Neural cell (in vitro differentiated cells): ENCODE results near the gene NSUN3. TPM values are rescaled to one million over a fixed set of nuclear protein-coding genes. Genes with fewer than 3 reads are reported as not detected.
"Not testable (repeated sequence)": the region's sequence is repeated elsewhere in the genome, so short reads cannot be mapped to it uniquely, and the experiment has no call there.

ENCODE experiments used
- H2AFZ ChIP-seq: fragments of 200-600, 300-800 bp; sonication (generic), shearing (Covaris generic); 2 replicates; pipeline ENCODE4 v1.6.0; 2014; ENCODE audit warnings: low read depth, mild to moderate bottlenecking, antibody characterized with exemption, low read length, moderate library complexity
- H3F3A ChIP-seq: fragments of 200-600 bp; shearing (Covaris generic); 2 replicates; pipeline ENCODE4 v1.6.1; 2016; ENCODE audit warnings: mild to moderate bottlenecking, moderate library complexity, mixed read lengths, antibody characterized with exemption, low read length; ENCODE audit not compliant: insufficient read depth, poor library complexity, severe bottlenecking
- H3K27ac ChIP-seq: fragments of 200-600, 300-800 bp; sonication (generic), shearing (Covaris generic); 2 replicates; pipeline ENCODE4 v1.5.1; 2014; ENCODE audit warnings: mild to moderate bottlenecking, low read length, moderate library complexity
- H3K27me3 ChIP-seq: fragments of 300-800, 200-600 bp; sonication (generic), shearing (Covaris generic); 2 replicates; pipeline ENCODE4 v1.6.0; 2014; ENCODE audit warnings: mild to moderate bottlenecking, low read depth, low read length, moderate library complexity; ENCODE audit not compliant: insufficient read depth
- H3K36me3 ChIP-seq: fragments of 300-800, 200-600 bp; sonication (generic), shearing (Covaris generic); 2 replicates; pipeline ENCODE4 v1.5.1; 2014; ENCODE audit warnings: mild to moderate bottlenecking, antibody characterized with exemption, low read length, moderate library complexity; ENCODE audit not compliant: insufficient read depth
- H3K4me2 ChIP-seq: fragments of 300-800, 200-600 bp; sonication (generic), shearing (Covaris generic); 2 replicates; pipeline ENCODE4 v1.6.0; 2014; ENCODE audit warnings: mild to moderate bottlenecking, low read length
- H3K4me3 ChIP-seq: fragments of 300-800, 200-600 bp; sonication (generic), shearing (Covaris generic); 2 replicates; pipeline ENCODE4 v1.5.1; 2014; ENCODE audit warnings: mild to moderate bottlenecking, low read length, moderate library complexity
- H3K79me2 ChIP-seq: fragments of 200-600 bp; shearing (Covaris generic); replicated peaks from 2 replicates; pipeline ENCODE4 v1.6.0; 2014; ENCODE audit warnings: mild to moderate bottlenecking, low read length, moderate library complexity; ENCODE audit not compliant: insufficient read depth
- H3K9ac ChIP-seq: fragments of 300-800, 200-600 bp; sonication (generic), shearing (Covaris generic); 2 replicates; pipeline ENCODE4 v1.6.1; 2016; ENCODE audit warnings: mild to moderate bottlenecking, low read length, mixed read lengths
- H3K9me2 ChIP-seq: fragments of 200-600 bp; shearing (Covaris generic); 2 replicates; pipeline ENCODE4 v1.6.1; 2016; ENCODE audit warnings: mild to moderate bottlenecking, low read length, mixed read lengths; ENCODE audit not compliant: insufficient read depth
- H3K9me3 ChIP-seq: fragments of 200-600, 300-800 bp; sonication (generic), shearing (Covaris generic); 2 replicates; pipeline ENCODE4 v1.6.1; 2016; ENCODE audit warnings: mild to moderate bottlenecking, mixed run types, low read length, moderate library complexity, mixed read lengths
- H4K20me1 ChIP-seq: fragments of 200-600 bp; shearing (Covaris generic); 2 replicates; pipeline ENCODE4 v1.6.1; 2016; ENCODE audit warnings: mild to moderate bottlenecking, mixed run types; ENCODE audit not compliant: insufficient read depth
- EP300 ChIP-seq: fragments of 450-650 bp; conservative IDR thresholded peaks from 2 replicates; pipeline ENCODE4 v1.6.1; 2014; ENCODE audit warnings: antibody characterized with exemption, mild to moderate bottlenecking, moderate library complexity; ENCODE audit not compliant: poor library complexity, severe bottlenecking
- EZH2 ChIP-seq: fragments of 200-600, 300-800 bp; shearing (Covaris generic), sonication (generic); IDR thresholded peaks from 2 replicates; pipeline ENCODE4 v1.6.1; 2014; ENCODE audit warnings: antibody characterized with exemption, low read length, borderline replicate concordance, mild to moderate bottlenecking; ENCODE audit not compliant: insufficient read depth, poor library complexity, severe bottlenecking
- MXI1 ChIP-seq: fragments of 450-650 bp; conservative IDR thresholded peaks from 2 replicates; pipeline ENCODE4 v1.6.1; 2014; ENCODE audit warnings: antibody characterized with exemption, mild to moderate bottlenecking; ENCODE audit not compliant: poor library complexity, severe bottlenecking
- POLR2AphosphoS5 ChIP-seq: IDR thresholded peaks from 2 replicates; pipeline ENCODE4 v1.6.1; 2012
- RAD21 ChIP-seq: fragments of 450-650 bp; conservative IDR thresholded peaks from 2 replicates; pipeline ENCODE4 v1.6.1; 2014; ENCODE audit warnings: antibody characterized with exemption, mild to moderate bottlenecking, moderate library complexity
- REST ChIP-seq: IDR thresholded peaks from 2 replicates; pipeline ENCODE4 v1.6.1; 2012; ENCODE audit warnings: borderline replicate concordance
- SMC3 ChIP-seq: fragments of 450-650 bp; conservative IDR thresholded peaks from 2 replicates; pipeline ENCODE4 v1.6.1; 2014; ENCODE audit warnings: antibody characterized with exemption, mild to moderate bottlenecking, moderate library complexity; ENCODE audit not compliant: poor library complexity
- TAF1 ChIP-seq: IDR thresholded peaks from 2 replicates; pipeline ENCODE4 v1.6.1; 2012; ENCODE audit warnings: low read depth
- polyA plus RNA-seq: library from polyadenylated mRNA; depleted of rRNA; stranded (reverse); fragments of >200 nt; gene quantifications from 2 replicates; pipeline ENCODE4 v1.2.3, GENCODE V29; 2014
- TF ChIP-seq, protein P1 (sequence below): fragments of 450-650 bp; IDR thresholded peaks from 2 replicates; pipeline ENCODE4 v1.5.1; 2014; ENCODE audit warnings: antibody characterized with exemption, mild to moderate bottlenecking, moderate library complexity; ENCODE audit not compliant: poor library complexity, severe bottlenecking

Gene NSUN3
- polyA plus RNA-seq, 1 donor from 2014 or later = 10.8 TPM

GRCh38 chr3:94106268-94106667, 43.4 kb downstream of the NSUN3 start:
- no peaks in the 10 kb centered on the region for H3K27me3 ChIP-seq
- no peaks in the 10 kb centered on the region for H4K20me1 ChIP-seq
- no peak overlapping the region for H3K4me3 ChIP-seq
- H3F3A ChIP-seq = no peaks in the 10 kb centered on the region
- H3K36me3 ChIP-seq = no peaks in the 10 kb centered on the region
- no peaks in the 10 kb centered on the region for H3K79me2 ChIP-seq
- H3K9ac ChIP-seq = no peak overlapping the region
- H3K27ac ChIP-seq = no peak overlapping the region
- no peak for TF ChIP-seq EZH2
- TF ChIP-seq TAF1 = no peak
- no peak for TF ChIP-seq REST
- no peak for TF ChIP-seq SMC3
- TF ChIP-seq RAD21 = no peak
- TF ChIP-seq EP300 = no peak
- TF ChIP-seq, protein P1, sequence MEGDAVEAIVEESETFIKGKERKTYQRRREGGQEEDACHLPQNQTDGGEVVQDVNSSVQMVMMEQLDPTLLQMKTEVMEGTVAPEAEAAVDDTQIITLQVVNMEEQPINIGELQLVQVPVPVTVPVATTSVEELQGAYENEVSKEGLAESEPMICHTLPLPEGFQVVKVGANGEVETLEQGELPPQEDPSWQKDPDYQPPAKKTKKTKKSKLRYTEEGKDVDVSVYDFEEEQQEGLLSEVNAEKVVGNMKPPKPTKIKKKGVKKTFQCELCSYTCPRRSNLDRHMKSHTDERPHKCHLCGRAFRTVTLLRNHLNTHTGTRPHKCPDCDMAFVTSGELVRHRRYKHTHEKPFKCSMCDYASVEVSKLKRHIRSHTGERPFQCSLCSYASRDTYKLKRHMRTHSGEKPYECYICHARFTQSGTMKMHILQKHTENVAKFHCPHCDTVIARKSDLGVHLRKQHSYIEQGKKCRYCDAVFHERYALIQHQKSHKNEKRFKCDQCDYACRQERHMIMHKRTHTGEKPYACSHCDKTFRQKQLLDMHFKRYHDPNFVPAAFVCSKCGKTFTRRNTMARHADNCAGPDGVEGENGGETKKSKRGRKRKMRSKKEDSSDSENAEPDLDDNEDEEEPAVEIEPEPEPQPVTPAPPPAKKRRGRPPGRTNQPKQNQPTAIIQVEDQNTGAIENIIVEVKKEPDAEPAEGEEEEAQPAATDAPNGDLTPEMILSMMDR = no peak
- TF ChIP-seq MXI1 = no peak
- no peak for TF ChIP-seq POLR2AphosphoS5
- H2AFZ ChIP-seq = no peak overlapping the region
- no peaks in the 10 kb centered on the region for H3K9me3 ChIP-seq
- no peaks in the 10 kb centered on the region for H3K9me2 ChIP-seq
- no peak overlapping the region for H3K4me2 ChIP-seq

DNA sequence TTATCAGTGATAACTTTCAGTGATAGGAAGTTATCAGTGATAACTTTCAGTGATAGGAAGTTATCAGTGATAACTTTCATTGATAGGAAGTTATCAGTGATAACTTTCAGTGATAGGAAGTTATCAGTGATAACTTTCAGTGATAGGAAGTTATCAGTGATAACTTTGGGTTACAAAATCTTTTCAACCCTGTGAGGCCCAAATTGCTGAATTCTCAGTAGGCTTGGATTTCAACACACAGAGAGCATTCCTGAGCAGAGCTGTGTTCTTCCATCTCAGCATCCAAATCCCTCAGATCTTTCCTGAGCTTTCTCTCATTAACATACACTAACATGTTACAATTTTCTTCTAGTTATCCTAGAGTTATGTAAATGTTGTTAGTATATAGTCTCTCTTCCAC, 47.4 kb downstream of the NSUN3 start:
- H3K9me2 ChIP-seq, H3K36me3 ChIP-seq, H2AFZ ChIP-seq, H3K9me3 ChIP-seq, H3K9ac ChIP-seq, H3K27me3 ChIP-seq, H3K27ac ChIP-seq, H3F3A ChIP-seq, H3K79me2 ChIP-seq, H3K4me3 ChIP-seq, H4K20me1 ChIP-seq, H3K4me2 ChIP-seq: not testable (repeated sequence)

DNA sequence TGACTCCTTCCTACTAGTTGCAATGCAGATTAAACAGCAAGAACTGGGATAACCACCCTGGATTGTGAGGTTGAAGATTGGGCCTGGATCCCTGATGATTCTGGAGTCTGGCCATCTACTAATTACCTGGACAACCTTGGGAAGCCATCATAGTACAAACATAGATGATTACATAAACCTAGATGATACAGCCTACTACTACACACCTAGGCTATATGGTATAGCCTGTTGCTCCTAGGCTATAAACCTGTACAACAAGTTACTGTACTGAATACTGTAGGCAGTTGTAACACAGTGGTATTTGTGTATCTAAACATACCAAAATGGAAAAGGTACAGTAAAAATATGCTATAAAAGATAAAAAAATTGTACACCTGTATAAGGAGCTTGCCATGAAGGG, 48.0 kb downstream of the NSUN3 start:
- Histone ChIP-seq H3K79me2 (no peaks in the 10 kb centered on the region), H3K9me3 (no peaks in the 10 kb centered on the region), H4K20me1 (no peaks in the 10 kb centered on the region), H3K27ac (no peak overlapping the region), H2AFZ (no peak overlapping the region), H3K9ac (no peak overlapping the region), H3K9me2 (no peaks in the 10 kb centered on the region), H3K4me2 (no peak overlapping the region), H3K36me3 (no peaks in the 10 kb centered on the region), H3K4me3 (no peak overlapping the region), H3F3A (no peaks in the 10 kb centered on the region), H3K27me3 (no peaks in the 10 kb centered on the region)
- no peak for TF ChIP-seq REST
- TF ChIP-seq, protein P1 = no peak
- TF ChIP-seq TAF1 = no peak
- TF ChIP-seq RAD21 = no peak
- TF ChIP-seq POLR2AphosphoS5 = no peak
- TF ChIP-seq EZH2 = no peak
- TF ChIP-seq MXI1 = no peak
- no peak for TF ChIP-seq SMC3
- no peak for TF ChIP-seq EP300
